Right cardiac atrium (tissue), 5 donors: ENCODE measurements around the gene BANP. TPM values are rescaled to one million over a fixed set of nuclear protein-coding genes. Genes with fewer than 3 reads are reported as not detected.
A peak's percentile ranks its signal among the peaks of the same experiment; 100 is the strongest.
"Not testable (repeated sequence)": the region's sequence is repeated elsewhere in the genome, so short reads cannot be mapped to it uniquely, and the experiment has no call there.

Experiments
- ATAC-seq, 2 donors: fragments of 200-7000 bp; cut with Tn5 transposase; one replicate each; pipeline versions ENCODE4 v1.8.0 to v1.9.1; 2020; ENCODE audit warnings: moderate library complexity in 2 of 2, mild to moderate bottlenecking in 1 of 2
- DNase-seq, 3 donors: peaks; one replicate each; pipeline ENCODE4 v3.0.0-alpha.2; 2020
- H3K27ac ChIP-seq: one replicate; pipeline ENCODE4 v1.5.1; 2013; ENCODE audit warnings: mild to moderate bottlenecking, low read length, control low read depth, moderate library complexity
- H3K27me3 ChIP-seq: one replicate; pipeline ENCODE4 v1.6.1; 2013; ENCODE audit not compliant: control insufficient read depth, insufficient read depth
- H3K4me1 ChIP-seq: one replicate; pipeline ENCODE4 v1.6.1; 2013; ENCODE audit warnings: low read length; ENCODE audit not compliant: control insufficient read depth, insufficient read depth
- H3K4me3 ChIP-seq: one replicate; pipeline ENCODE4 v1.5.1; 2013; ENCODE audit warnings: low read length, control low read depth
- H3K9me3 ChIP-seq: one replicate; pipeline ENCODE4 v1.6.1; 2013; ENCODE audit warnings: low read length; ENCODE audit not compliant: control insufficient read depth
- WGBS: extraction: QIAGEN DNeasy Blood & Tissue Kit; methylation state at CpG from one replicate; pipeline ENCODE4 v1.1.7; 2013; 5-methylcytosine and 5-hydroxymethylcytosine counted together
- intact Hi-C, 4 donors: fragments of 100-400 bp; cut with DNase I; formaldehyde crosslinking; loops; one replicate each; pipeline versions ENCODE4 v1.11.0 to v1.14.0; 2022 to 2023
- polyA plus RNA-seq: library from polyadenylated mRNA; stranded (reverse); fragments of 200-250 nt; gene quantifications from one replicate; pipeline ENCODE4 v1.2.3, GENCODE V29; 2013
- total RNA-seq, 4 donors: library from RNA; stranded (reverse); fragmentation: NEBNext Ultra II Directional; extraction: Animal tissue kit (Norgen Biotek cat#: 25700); gene quantifications; one replicate each; pipeline ENCODE4 v1.2.1, GENCODE V29; 2021
- donor health status: healthy with polysubstance abuse.
- donor health status: DM: no; HTN: yes; CAD: no.
- donor health status: DM: no; HTN: no; CAD: no.
- donor health status: DM: no; HTN: yes; CAD: no; lungs with severe emphysema.
- donor health status: DM: yes; HTN: yes; CAD: no.

BANP gene
- total and polyA plus RNA-seq, 5 donors, result 9.0 to 18.1 (median 17.2) TPM

GRCh38 chr16:88045820-88046303 lies 94.6 kb downstream of the BANP start:
- H3K4me3 ChIP-seq, result no peak overlapping the region
- 95% methylated on average over 18 of the region's 18 CpGs for whole genome bisulfite sequencing
- no peaks in the 10 kb centered on the region for H3K27me3 ChIP-seq
- H3K4me1 ChIP-seq, result no peaks in the 10 kb centered on the region
- no peak for ATAC-seq
- no peak for DNase-seq
- no peak overlapping the region for H3K27ac ChIP-seq
- intact Hi-C loops, result no loop called here
- no peaks in the 10 kb centered on the region for H3K9me3 ChIP-seq

DNA sequence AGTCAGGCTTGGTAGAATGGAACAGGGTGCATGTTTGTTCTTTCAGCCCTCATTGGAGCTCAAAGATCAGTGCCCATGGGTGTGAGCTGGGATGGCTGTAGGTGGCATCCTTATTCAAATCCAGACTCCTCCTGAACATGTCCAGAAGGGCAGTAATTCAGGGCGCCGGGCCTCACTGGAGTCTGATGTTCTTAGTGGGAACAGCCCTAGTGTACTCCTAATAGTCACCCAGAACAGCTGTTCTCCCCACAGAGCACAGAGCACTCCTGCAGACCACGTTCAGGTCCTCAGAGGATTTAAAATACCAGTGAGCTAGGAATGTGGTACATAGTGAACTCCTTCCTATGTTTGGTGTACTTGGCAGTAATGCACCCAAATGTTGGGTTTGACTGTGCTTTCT lies 96.2 kb downstream of the BANP start:
- Histone ChIP-seq H3K4me3 (no peak overlapping the region), H3K27me3 (no peaks in the 10 kb centered on the region), H3K9me3 (no peaks in the 10 kb centered on the region), H3K27ac (no peak overlapping the region), H3K4me1 (no peaks in the 10 kb centered on the region)
- WGBS, result 95% methylated on average over 3 of the region's 3 CpGs
- intact Hi-C loops, result no loop called here
- ATAC-seq (no peak), DNase-seq (no peak)

GRCh38 chr16:88048985-88049384 lies 97.8 kb downstream of the BANP start:
- Histone ChIP-seq H3K27me3 (no peaks in the 10 kb centered on the region), H3K27ac (no peak overlapping the region), H3K4me3 (no peak overlapping the region), H3K9me3 (no peaks in the 10 kb centered on the region), H3K4me1 (no peaks in the 10 kb centered on the region)
- 77% methylated on average over 15 of the region's 15 CpGs for WGBS
- DNase-seq, result no peak
- intact Hi-C loops, result no loop called here
- no peak for ATAC-seq

DNA sequence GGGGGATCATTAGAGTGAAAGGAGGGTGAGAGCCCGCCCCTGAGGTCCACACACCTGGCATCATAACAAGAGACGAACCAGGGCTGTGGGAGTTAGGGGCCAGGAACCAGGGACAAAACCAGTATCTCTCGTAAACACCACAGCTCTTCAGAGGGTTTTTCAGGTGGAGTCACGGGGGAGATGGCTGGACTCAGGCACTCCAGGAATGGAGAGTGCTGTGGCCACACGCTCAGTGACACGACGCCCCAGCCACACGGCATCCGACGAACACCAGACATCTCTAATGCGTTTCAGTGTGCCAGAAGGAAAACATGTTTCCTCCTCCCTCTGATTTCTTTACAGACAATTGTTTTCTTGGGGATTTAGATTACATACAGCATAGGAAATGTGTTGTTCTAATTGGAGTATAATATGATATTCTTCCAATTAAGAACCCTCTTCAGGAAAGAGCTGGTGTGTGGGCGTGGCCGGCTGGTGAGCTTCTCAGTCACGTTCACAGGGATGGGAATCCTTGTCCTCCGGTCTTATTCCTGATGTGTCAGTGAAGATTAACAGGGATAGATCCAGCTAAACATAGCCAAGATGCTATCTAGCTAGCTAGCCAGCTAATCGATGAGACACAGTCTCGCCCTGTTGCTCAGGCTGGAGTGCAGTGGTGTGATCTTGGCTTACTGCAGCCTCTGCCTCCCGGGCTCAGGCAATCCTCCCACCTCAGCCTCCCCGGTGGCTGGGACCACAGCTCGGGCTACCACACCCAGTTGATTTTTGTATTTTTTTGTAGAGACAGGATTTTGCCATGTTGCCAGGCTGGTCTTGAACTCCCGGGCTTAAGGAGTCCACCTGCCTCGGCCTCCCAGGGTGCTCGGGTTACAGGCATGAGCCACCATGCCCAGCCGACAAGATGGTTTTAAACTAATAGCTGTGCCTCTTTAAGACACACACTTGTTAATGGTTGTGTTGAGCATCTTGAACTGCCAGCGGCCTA lies 98.6 kb downstream of the BANP start:
- ATAC-seq, result no peak

DNA sequence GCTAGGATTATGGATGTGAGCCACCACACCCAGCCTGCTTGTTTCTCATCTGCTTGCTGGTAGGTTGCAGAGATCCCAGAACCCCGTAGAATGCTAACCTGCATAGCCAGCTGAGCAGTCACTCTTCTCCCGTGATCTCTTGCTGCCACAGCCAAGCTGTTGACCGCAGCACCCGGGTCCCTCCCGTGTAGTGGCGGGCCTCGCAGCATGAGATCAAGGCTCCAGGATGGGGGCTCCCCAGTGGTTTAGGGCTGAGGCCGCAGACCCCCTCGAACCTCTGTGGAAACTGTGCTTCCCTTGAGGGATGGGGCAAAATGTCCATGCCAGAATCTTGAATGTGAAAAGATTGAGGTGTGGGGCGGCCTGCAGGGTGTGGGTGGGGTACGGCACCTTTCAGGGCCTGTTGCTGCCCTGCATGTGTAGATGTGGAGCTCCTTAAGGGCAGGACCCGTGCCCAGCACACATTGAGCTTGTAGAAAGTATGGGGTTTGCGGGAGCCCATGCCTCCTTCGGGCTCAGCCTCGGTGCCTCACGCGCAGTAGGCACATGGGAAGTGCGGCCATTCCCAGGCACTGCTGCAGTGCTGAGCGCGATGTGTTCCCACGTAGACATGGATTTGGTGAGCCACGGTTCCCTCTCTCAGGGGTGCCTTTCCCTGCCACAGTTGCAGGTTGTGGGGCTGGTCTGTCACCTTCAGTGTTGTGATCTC lies 99.9 kb downstream of the BANP start:
- H3K27me3 ChIP-seq, result no peaks in the 10 kb centered on the region
- no peaks in the 10 kb centered on the region for H3K9me3 ChIP-seq
- ATAC-seq (no peak), DNase-seq (peak in 1 of 3 donors; percentile 27)
- no peaks in the 10 kb centered on the region for H3K4me1 ChIP-seq
- no peak overlapping the region for H3K27ac ChIP-seq
- 98% methylated on average over 22 of the region's 22 CpGs for WGBS
- intact Hi-C loops, result no loop called here
- no peak overlapping the region for H3K4me3 ChIP-seq

More for the DNA sequence above, 98.6 kb downstream of the BANP start:
- H3K9me3 ChIP-seq, result no peaks in the 10 kb centered on the region
- H3K4me1 ChIP-seq, result no peaks in the 10 kb centered on the region
- no peak overlapping the region for H3K4me3 ChIP-seq
- intact Hi-C loops, result no loop called here
- no peaks in the 10 kb centered on the region for H3K27me3 ChIP-seq
- no peak for DNase-seq
- no peak overlapping the region for H3K27ac ChIP-seq
- 83% methylated on average over 25 of the region's 25 CpGs for WGBS

- 67% methylated on average over 2 of the region's 2 CpGs for WGBS
- intact Hi-C loops, result no loop called here
- no peaks in the 10 kb centered on the region for H3K27me3 ChIP-seq
- no peaks in the 10 kb centered on the region for H3K9me3 ChIP-seq
- no peaks in the 10 kb centered on the region for H3K4me1 ChIP-seq
- DNase-seq (no peak), ATAC-seq (no peak)
- H3K4me3 ChIP-seq, result no peak overlapping the region
- no peak overlapping the region for H3K27ac ChIP-seq
Measured at GRCh38 chr16:88052661-88053060, 101.4 kb downstream of the BANP start.

DNA sequence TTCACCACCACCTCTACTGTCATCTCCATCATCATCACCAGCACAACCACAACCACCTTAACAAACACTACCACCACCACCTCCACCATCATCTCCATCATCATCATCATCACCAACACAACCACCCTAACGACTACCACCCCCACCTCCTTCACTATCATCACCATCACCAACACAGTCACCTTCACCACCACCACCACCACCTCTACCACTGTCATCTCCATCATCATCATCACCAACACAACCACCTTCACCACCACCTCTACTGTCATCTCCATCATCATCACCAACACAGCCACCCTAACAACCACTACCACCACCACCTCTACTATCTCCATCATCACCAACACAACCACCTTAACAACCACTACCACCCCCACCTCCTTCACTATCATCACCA lies 102.2 kb downstream of the BANP start:
- intact Hi-C loops, result not testable (repeated sequence)
- WGBS, result 91% methylated on average over 1 of the region's 1 CpG

GRCh38 chr16:88055356-88055755 lies 104.1 kb downstream of the BANP start:
- ATAC-seq (no peak), DNase-seq (no peak)
- no peaks in the 10 kb centered on the region for H3K27me3 ChIP-seq
- H3K4me1 ChIP-seq, result no peaks in the 10 kb centered on the region
- 87% methylated on average over 7 of the region's 7 CpGs for WGBS
- no peaks in the 10 kb centered on the region for H3K9me3 ChIP-seq
- H3K27ac ChIP-seq, result no peak overlapping the region
- no peak overlapping the region for H3K4me3 ChIP-seq
- intact Hi-C loops, result no loop called here

More for the DNA sequence above, 102.2 kb downstream of the BANP start:
- ATAC-seq, H3K4me1 ChIP-seq, H3K27me3 ChIP-seq, DNase-seq, H3K27ac ChIP-seq, H3K9me3 ChIP-seq, H3K4me3 ChIP-seq: not testable (repeated sequence)

- ATAC-seq (no peak), DNase-seq (no peak)
- no peaks in the 10 kb centered on the region for H3K9me3 ChIP-seq
- intact Hi-C loops, result no loop called here
- H3K4me3 ChIP-seq, result no peak overlapping the region
- WGBS, result 90% methylated on average over 4 of the region's 4 CpGs
- no peak overlapping the region for H3K27ac ChIP-seq
- H3K27me3 ChIP-seq, result no peaks in the 10 kb centered on the region
- H3K4me1 ChIP-seq, result no peaks in the 10 kb centered on the region
Measured at GRCh38 chr16:88056212-88056611, 105.0 kb downstream of the BANP start.

DNA sequence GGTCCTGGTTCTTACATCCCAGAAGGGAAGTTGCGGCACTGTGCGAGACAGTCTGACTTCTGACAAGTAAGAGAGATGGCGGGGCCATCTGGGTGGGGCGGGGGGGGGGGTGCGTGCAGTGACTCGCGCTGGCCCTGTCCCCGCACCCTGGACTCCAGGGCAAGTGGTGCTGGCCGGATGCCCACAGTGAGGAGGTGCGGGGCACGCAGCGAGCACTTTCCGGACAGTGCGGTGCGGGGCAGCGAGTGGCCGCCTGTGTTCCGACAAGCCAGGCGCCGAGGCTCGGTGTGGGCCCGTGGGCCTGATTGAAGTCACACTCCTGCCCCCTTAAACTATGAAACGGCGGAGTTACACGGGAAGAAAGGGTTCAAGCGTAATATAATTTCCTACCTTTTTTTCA lies 106.4 kb downstream of the BANP start:
- Histone ChIP-seq H3K27ac (no peak overlapping the region), H3K27me3 (no peaks in the 10 kb centered on the region), H3K4me1 (no peaks in the 10 kb centered on the region), H3K9me3 (no peaks in the 10 kb centered on the region), H3K4me3 (no peak overlapping the region)
- intact Hi-C loops, result no loop called here
- no peak for ATAC-seq
- no peak for DNase-seq
- 94% methylated on average over 26 of the region's 26 CpGs for WGBS

GRCh38 chr16:88058136-88058535 lies 106.9 kb downstream of the BANP start:
- Histone ChIP-seq H3K4me1 (no peaks in the 10 kb centered on the region), H3K9me3 (no peaks in the 10 kb centered on the region), H3K4me3 (no peak overlapping the region), H3K27ac (no peak overlapping the region), H3K27me3 (no peaks in the 10 kb centered on the region)
- 89% methylated on average over 14 of the region's 14 CpGs for WGBS
- intact Hi-C loops, result no loop called here
- no peak for ATAC-seq
- DNase-seq, result no peak
